ENCODE measurements around the gene CTDNEP1.

CTDNEP1 gene

GRCh38 chr17:7203391-7203790 is 48.1 kb downstream of the CTDNEP1 start:
- no peak for TF ChIP-seq CTCF (conservative IDR thresholded peaks at IDR 0.05; ENCODE audit: low read depth, low read length)
- H3K4me3 ChIP-seq (ENCODE audit: low read length): no peak overlapping the region
- DNase-seq (ENCODE audit: low read depth): no peak

GRCh38 chr17:7196651-7197401 is 54.7 kb downstream of the CTDNEP1 start:
- TF ChIP-seq CTCF (conservative IDR thresholded peaks at IDR 0.05; ENCODE audit: low read depth, low read length): no peak
- no peak overlapping the region for H3K4me3 ChIP-seq (ENCODE audit: low read length)
- DNase-seq (ENCODE audit: low read depth): no peak

GRCh38 chr17:7195971-7196370 is 55.6 kb downstream of the CTDNEP1 start:
- DNase-seq (ENCODE audit: low read depth): no peak
- no peak overlapping the region for H3K4me3 ChIP-seq (ENCODE audit: low read length)
- TF ChIP-seq CTCF (conservative IDR thresholded peaks at IDR 0.05; ENCODE audit: low read depth, low read length): no peak

Data from retinal pigment epithelial cell (primary cell).